Measurements from ENCODE around the gene MYO19. TPM values are rescaled to one million over a fixed set of nuclear protein-coding genes. Genes with fewer than 3 reads are reported as not detected.

The MYO19 gene
- total RNA-seq, 1 experiment from 2014 or later: 144 TPM

- Mint-ChIP-seq H3K4me3 (peak overlapping the region; percentile 42 to 45; a peak in 2 of 5 replicates), H3K27ac (peak overlapping the region in 1 of 3 experiments; percentile 44; a peak in 1 of 7 replicates)
Measured at GRCh38 chr17:36532435-36532975, 2.2 kb downstream of the MYO19 start.

More at GRCh38 chr17:36532435-36532975, 2.2 kb downstream of the MYO19 start:
- peaks cover 1% of the 10 kb centered on the region; the same call in 1 of the 2 replicates for H3K27me3 Mint-ChIP-seq (ENCODE audit: low read depth)
- Histone ChIP-seq H2BK120ac (ENCODE audit: low read depth, low read length, poor library complexity, severe bottlenecking) (no peak overlapping the region), H2BK20ac (ENCODE audit: low read depth, low read length, poor library complexity, severe bottlenecking) (no peak overlapping the region), H3K27me3 (ENCODE audit: insufficient read depth, low read length) (no peaks in the 10 kb centered on the region), H3K56ac (ENCODE audit: insufficient read length, low read depth, low read length) (no peak overlapping the region), H3T11ph (ENCODE audit: low read length) (no peak overlapping the region), H3K4me1 (ENCODE audit: insufficient read depth, low read length) (0 out of 2 replicates have a peak, but pooled peaks cover 2% of the 10 kb centered on the region), H4K5ac (ENCODE audit: insufficient read length, low read depth, low read length) (no peak overlapping the region), H3K14ac (ENCODE audit: insufficient read depth, low read length) (no peak overlapping the region), H3K79me2 (ENCODE audit: insufficient read depth, low read length) (peaks cover 5% of the 10 kb centered on the region; the same call in 1 of the 2 replicates), H3K18ac (ENCODE audit: insufficient read length, low read depth, low read length) (no peak overlapping the region), H3K23ac (ENCODE audit: insufficient read length, low read depth, low read length) (no peak overlapping the region), H3K4ac (ENCODE audit: low read depth, low read length) (no peak overlapping the region), H4K8ac (replicated peaks; ENCODE audit: insufficient read length, low read depth, low read length) (no peak overlapping the region), H3K79me1 (ENCODE audit: insufficient read depth, low read depth, low read length, poor library complexity, severe bottlenecking) (peaks cover 7% of the 10 kb centered on the region), H2AFZ (ENCODE audit: low read length) (no peak overlapping the region), H2BK12ac (ENCODE audit: insufficient read length, low read depth, low read length) (no peak overlapping the region), H2BK15ac (ENCODE audit: low read depth, low read length) (no peak overlapping the region), H2AK5ac (ENCODE audit: insufficient read length, low read length) (no peak overlapping the region), H2BK5ac (ENCODE audit: insufficient read length, low read length) (no peak overlapping the region), H3K9me3 (ENCODE audit: control insufficient read depth, low read depth, low read length) (no peaks in the 10 kb centered on the region), H3K27ac (ENCODE audit: insufficient read length, low read depth, low read length) (no peak overlapping the region), H3K9ac (ENCODE audit: extremely low read depth, insufficient read length, low read length) (peak overlapping the region; percentile 24), H4K91ac (ENCODE audit: insufficient read length, low read depth, low read length) (no peak overlapping the region), H3K23me2 (ENCODE audit: insufficient read length, low read depth, low read length, poor library complexity, severe bottlenecking) (peaks cover 7% of the 10 kb centered on the region), H4K20me1 (ENCODE audit: control insufficient read depth, insufficient read depth, insufficient read length) (no peaks in the 10 kb centered on the region), H3K4me2 (ENCODE audit: insufficient read depth, insufficient read length, low read length) (no peak overlapping the region)
- peaks cover 38 to 78% (median 48%) of the 10 kb centered on the region in 3 experiments for H3K36me3 Mint-ChIP-seq (ENCODE audit: insufficient read depth in 1 of 3, low read depth in 3 of 3)
- peaks cover 0 to 7% of the 10 kb centered on the region in 2 experiments; a peak in 3 of 5 replicates for H3K9me3 Mint-ChIP-seq
- WGBS (ENCODE audit: extremely low coverage, insufficient read length, low lambda C conversion rate): no CpG with 5 or more reads among the region's 2 CpGs
- H3K4me1 Mint-ChIP-seq: peaks cover 10 to 17% of the 10 kb centered on the region in 2 experiments
- no peak for TF ChIP-seq CTCF (conservative IDR thresholded peaks at IDR 0.05)
- no peak for DNase-seq
